ENCODE results near the gene KMT2B.
A peak's percentile ranks its signal among the peaks of the same experiment; 100 is the strongest.

KMT2B gene

GRCh38 chr19:35740423-35741202 is 22.8 kb downstream of the KMT2B start:
- FAIRE-seq (peak; percentile 45), DNase-seq (ENCODE audit: low spot score) (peak; percentile 81)

DNA sequence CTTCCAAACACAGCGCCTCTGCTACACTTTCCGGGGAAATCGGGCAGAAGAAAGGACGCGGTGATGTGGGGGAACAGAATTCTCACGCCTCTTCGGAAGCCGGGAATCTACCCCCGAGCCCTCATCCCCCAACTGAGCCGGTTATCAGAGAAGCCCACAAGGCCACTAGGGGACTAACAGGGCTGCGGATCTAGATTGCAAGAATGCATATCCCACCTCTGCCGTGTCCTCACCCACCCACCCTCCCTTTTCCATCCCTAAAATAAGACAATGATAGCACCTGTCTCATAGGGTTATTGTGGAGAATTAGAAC is 23.4 kb downstream of the KMT2B start:
- FAIRE-seq (no peak), DNase-seq (ENCODE audit: low spot score) (no peak)

GRCh38 chr19:35742121-35742724 is 24.4 kb downstream of the KMT2B start, which contains the start of gene IGFLR1:
IGFLR1 (minus strand) TSS chr19:35742452; CDS start chr19:35741180, 1,272 bp downstream.
- no peak for FAIRE-seq
- no peak for DNase-seq (ENCODE audit: low spot score)

- FAIRE-seq (no peak), DNase-seq (ENCODE audit: low spot score) (no peak)
Measured at GRCh38 chr19:35743640-35744429, 26.0 kb downstream of the KMT2B start.

GRCh38 chr19:35744430-35745327 is 26.9 kb downstream of the KMT2B start:
- peak; percentile 38 for FAIRE-seq
- DNase-seq (ENCODE audit: low spot score), result peak; percentile 82

GRCh38 chr19:35745328-35746086 is 27.7 kb downstream of the KMT2B start, which contains the start of the genes PSENEN and U2AF1L4:
PSENEN (plus strand) TSS chr19:35745651; CDS start chr19:35745931, 280 bp downstream.
U2AF1L4 (minus strand) TSS chr19:35745418; CDS start chr19:35745391, 27 bp downstream.
- FAIRE-seq (peak; percentile 83), DNase-seq (ENCODE audit: low spot score) (peak; percentile 95)

GRCh38 chr19:35746087-35746462 is 28.3 kb downstream of the KMT2B start:
- DNase-seq (ENCODE audit: low spot score), result no peak
- no peak for FAIRE-seq

DNA sequence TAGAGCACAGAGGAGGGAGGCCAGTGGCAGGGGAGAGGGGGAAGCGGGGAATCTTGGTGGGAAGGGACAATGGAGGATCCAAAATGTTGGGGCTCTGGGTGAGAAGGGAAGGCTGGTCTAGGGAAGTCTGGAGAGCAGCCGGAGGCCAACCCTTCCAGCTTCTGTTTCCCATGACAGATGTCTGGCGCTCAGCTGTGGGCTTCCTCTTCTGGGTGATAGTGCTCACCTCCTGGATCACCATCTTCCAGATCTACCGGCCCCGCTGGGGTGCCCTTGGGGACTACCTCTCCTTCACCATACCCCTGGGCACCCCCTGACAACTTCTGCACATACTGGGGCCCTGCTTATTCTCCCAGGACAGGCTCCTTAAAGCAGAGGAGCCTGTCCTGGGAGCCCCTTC is 28.7 kb downstream of the KMT2B start:
- FAIRE-seq, result no peak

DNA sequence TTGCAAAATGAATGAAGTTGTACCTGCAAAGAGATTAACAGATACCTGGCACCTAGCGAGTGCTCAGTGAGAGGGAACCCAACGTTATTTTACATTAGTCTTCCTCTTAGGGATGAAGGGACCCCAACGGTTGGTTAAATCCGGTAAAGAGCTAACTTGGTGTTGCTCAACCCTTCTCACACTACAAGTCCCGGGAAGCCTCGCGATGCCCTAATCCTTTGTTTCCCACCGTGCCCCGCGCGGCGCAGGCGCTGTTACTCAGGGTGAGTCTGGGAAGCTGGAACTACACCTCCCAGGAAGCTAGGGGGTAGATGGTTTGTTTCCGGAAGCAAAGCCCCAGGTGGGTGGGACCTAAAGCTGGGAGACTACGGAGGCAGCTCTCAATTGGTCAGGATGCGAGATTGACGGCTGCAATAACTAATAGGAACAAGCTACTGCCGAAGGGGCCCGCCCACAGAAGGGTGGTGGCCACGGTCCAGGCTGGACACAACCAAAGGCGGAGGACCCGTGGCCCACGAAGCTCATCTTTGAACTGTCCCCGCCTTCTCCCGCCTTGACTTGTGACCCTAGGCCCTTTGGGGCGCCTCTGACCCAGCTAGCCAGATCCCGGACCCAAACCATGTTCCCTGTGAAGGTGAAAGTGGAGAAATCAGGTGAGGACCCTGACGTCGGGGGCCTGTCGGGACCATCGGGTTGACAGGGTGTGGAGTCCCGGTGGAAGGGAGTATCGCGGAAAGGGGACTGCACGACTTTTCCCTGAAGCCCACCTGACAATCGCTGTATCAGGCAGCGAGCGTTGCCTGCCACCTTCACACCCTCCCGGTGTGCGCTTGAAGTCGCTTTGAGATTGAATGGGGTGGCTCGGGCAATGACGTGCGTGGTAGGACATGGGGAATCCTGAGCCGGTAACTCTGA is 30.6 kb downstream of the KMT2B start, which contains the start of gene LIN37:
LIN37 (plus strand) TSS at position 471 of the 915 bp plus-strand sequence; CDS start at position 620, 149 bp downstream.
- DNase-seq (ENCODE audit: low spot score) (peak; percentile 95), FAIRE-seq (peak; percentile 88)

More for the DNA sequence above, 28.7 kb downstream of the KMT2B start:
- DNase-seq (ENCODE audit: low spot score), result no peak

- FAIRE-seq, result no peak
- DNase-seq (ENCODE audit: low spot score), result no peak
Measured at GRCh38 chr19:35750167-35750566, 32.4 kb downstream of the KMT2B start.

GRCh38 chr19:35751839-35752745 is 34.3 kb downstream of the KMT2B start:
- FAIRE-seq, result no peak
- no peak for DNase-seq (ENCODE audit: low spot score)

DNA sequence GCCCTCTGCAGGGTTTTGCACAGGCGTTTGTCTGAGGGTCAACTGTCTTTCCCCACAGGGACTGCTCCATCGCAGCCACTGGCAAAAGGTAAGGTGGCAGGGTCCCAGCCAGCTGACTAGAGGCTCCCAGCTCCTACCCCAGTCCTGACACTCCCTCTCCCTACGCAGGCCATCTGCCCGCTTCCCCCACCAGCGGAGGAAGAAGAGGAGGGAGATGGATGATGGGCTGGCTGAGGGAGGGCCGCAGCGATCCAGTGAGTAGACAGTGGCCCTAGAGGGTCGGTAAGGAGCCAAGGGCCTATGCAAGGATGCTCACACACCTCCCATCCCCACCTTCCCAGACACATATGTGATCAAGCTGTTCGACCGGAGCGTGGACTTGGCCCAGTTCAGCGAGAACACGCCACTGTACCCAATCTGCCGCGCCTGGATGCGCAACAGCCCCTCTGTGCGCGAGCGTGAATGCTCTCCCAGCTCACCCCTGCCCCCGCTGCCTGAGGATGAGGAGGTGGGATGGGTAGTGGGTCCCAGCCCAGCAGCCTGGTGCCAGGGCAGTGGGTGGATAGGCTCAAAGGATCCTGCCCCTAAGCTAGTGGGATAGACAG is 35.0 kb downstream of the KMT2B start:
- FAIRE-seq, result no peak
- no peak for DNase-seq (ENCODE audit: low spot score)

DNA sequence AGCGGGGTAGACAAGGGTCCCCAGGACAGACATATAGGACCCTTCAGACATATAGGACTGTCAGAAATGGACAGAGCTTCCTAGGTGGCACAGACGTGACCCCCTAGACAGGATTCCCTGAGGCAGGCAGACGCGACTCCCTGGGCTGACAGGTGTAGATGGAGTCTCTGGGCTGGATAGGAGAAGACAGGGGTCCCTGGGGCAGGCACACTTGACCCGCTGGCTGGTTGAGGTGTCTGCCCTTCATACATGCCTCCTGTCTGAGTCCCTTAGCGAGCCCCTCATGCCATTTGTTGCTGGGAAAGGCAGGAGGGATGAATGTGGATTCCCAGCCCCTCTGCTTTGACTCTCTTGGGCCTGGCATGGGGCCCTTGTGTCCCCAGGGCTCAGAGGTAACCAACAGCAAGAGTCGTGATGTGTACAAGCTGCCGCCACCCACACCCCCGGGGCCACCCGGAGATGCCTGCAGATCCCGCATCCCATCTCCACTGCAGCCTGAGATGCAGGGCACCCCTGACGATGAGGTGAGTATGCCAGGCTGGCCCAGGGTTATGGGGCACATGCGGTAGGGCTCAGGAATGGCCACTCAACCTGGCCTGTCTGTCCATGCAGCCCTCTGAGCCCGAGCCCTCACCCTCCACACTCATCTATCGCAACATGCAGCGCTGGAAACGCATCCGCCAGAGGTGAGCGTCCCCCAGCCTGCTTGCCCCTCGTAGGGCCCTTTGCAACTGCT is 36.0 kb downstream of the KMT2B start:
- FAIRE-seq (no peak), DNase-seq (ENCODE audit: low spot score) (no peak)

DNA sequence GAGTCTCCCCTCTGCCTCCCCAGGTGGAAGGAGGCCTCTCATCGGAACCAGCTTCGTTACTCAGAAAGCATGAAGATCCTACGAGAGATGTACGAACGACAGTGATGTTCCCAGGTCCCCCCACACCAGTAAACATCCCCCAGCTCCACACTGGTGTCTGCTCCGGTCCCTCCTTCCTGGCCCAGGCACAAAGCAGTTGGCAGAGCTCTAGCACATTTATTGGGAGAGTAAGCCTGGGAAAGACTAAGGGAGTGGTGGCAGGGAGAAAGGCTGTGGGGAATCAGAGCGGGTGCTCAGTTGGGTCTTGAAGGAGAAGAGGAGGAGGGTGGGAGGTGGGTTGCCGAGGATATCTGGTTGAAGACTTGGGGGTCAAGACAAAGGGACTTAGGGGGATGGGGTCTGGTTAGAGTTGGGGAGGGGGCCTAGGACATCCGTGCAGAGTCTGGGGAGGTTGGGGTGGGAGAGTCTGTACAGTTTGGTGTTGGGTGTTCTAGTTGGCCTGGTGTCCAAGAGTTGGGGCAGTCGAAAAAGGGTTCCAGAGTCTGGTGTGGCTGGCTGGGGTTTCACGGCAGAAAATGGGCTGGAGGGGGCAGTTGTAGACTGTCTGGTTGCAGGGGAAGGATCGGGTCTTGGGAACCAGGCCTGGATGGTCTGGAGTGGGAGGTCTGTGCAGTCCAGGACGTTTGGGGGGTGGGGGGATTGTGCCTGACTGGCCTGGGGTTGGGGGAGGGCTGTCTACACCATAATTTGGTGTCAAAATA is 36.7 kb downstream of the KMT2B start:
- FAIRE-seq (no peak), DNase-seq (ENCODE audit: low spot score) (no peak)

GRCh38 chr19:35755131-35755549 is 37.3 kb downstream of the KMT2B start:
- no peak for DNase-seq (ENCODE audit: low spot score)
- no peak for FAIRE-seq
